NT2/D1 (cell line): ENCODE data around the gene CLEC11A.

Experiments used
- DNase-seq: peaks from one replicate; pipeline ENCODE4 v3.0.0-alpha.2; 2011; ENCODE audit warnings: low read depth, low spot score
- H3K27me3 ChIP-seq: 2 replicates; pipeline ENCODE4 v1.6.0; 2011; ENCODE audit warnings: mild to moderate bottlenecking; ENCODE audit not compliant: insufficient read length, insufficient read depth
- H3K36me3 ChIP-seq: 2 replicates; pipeline ENCODE4 v1.6.1; 2011; ENCODE audit warnings: mild to moderate bottlenecking, low read length, mixed read lengths; ENCODE audit not compliant: insufficient read depth, insufficient read length
- H3K4me1 ChIP-seq: 2 replicates; pipeline ENCODE4 v1.5.1; 2011; ENCODE audit not compliant: insufficient read depth, insufficient read length
- H3K4me3 ChIP-seq: 2 replicates; pipeline ENCODE4 v1.5.1; 2011; ENCODE audit warnings: low read depth; ENCODE audit not compliant: insufficient read length
- H3K9ac ChIP-seq: 2 replicates; pipeline ENCODE4 v1.6.0; 2011; ENCODE audit warnings: low read depth; ENCODE audit not compliant: insufficient read length
- H3K9me3 ChIP-seq: 2 replicates; pipeline ENCODE4 v1.5.1; 2011; ENCODE audit warnings: mild to moderate bottlenecking, low read length; ENCODE audit not compliant: insufficient read depth
- SUZ12 ChIP-seq: IDR thresholded peaks from 2 replicates; pipeline ENCODE4 v1.6.1; 2011; ENCODE audit not compliant: insufficient read length, insufficient read depth; ENCODE audit errors: extremely low read depth
- YY1 ChIP-seq: IDR thresholded peaks from 2 replicates; pipeline ENCODE4 v1.6.1; 2011; ENCODE audit not compliant: insufficient read length, insufficient read depth
- ZNF274 ChIP-seq: IDR thresholded peaks from 2 replicates; pipeline ENCODE4 v1.6.1; 2011; ENCODE audit warnings: mild to moderate bottlenecking, low read depth, low read length

The CLEC11A gene

GRCh38 chr19:50690439-50690838 lies 32.7 kb upstream of the CLEC11A start:
- Histone ChIP-seq H3K9ac (no peak overlapping the region), H3K4me3 (no peak overlapping the region), H3K36me3 (no peaks in the 10 kb centered on the region), H3K27me3 (peaks cover 52% of the 10 kb centered on the region), H3K9me3 (no peaks in the 10 kb centered on the region), H3K4me1 (peaks cover 4% of the 10 kb centered on the region)
- no peak for DNase-seq
- no peak for TF ChIP-seq ZNF274
- TF ChIP-seq SUZ12 = no peak
- TF ChIP-seq YY1 = no peak

GRCh38 chr19:50693064-50693975 lies 29.8 kb upstream of the CLEC11A start:
- TF ChIP-seq SUZ12 (peak; percentile 43), ZNF274 (no peak), YY1 (no peak)
- H3K9me3 ChIP-seq = no peaks in the 10 kb centered on the region
- peaks cover 9% of the 10 kb centered on the region for H3K4me1 ChIP-seq
- H3K4me3 ChIP-seq = no peak overlapping the region
- H3K9ac ChIP-seq = peak overlapping the region; percentile 32
- H3K36me3 ChIP-seq = no peaks in the 10 kb centered on the region
- no peak for DNase-seq
- peaks cover 79% of the 10 kb centered on the region for H3K27me3 ChIP-seq

GRCh38 chr19:50694815-50695145 lies 28.4 kb upstream of the CLEC11A start:
- Histone ChIP-seq H3K36me3 (no peaks in the 10 kb centered on the region), H3K4me3 (no peak overlapping the region), H3K9ac (no peak overlapping the region), H3K27me3 (peaks cover 88% of the 10 kb centered on the region), H3K4me1 (peaks cover 9% of the 10 kb centered on the region), H3K9me3 (no peaks in the 10 kb centered on the region)
- TF ChIP-seq SUZ12 = no peak
- TF ChIP-seq ZNF274 = no peak
- no peak for TF ChIP-seq YY1
- DNase-seq = no peak

- TF ChIP-seq YY1 = no peak
- no peak for TF ChIP-seq SUZ12
- no peak for TF ChIP-seq ZNF274
- no peak overlapping the region for H3K9ac ChIP-seq
- H3K27me3 ChIP-seq = peaks cover 88% of the 10 kb centered on the region
- DNase-seq = no peak
- H3K4me3 ChIP-seq = peak overlapping the region; percentile 43
- H3K9me3 ChIP-seq = no peaks in the 10 kb centered on the region
- H3K4me1 ChIP-seq = peaks cover 9% of the 10 kb centered on the region
- no peaks in the 10 kb centered on the region for H3K36me3 ChIP-seq
Measured at GRCh38 chr19:50695251-50696093, 27.7 kb upstream of the CLEC11A start.

- H3K4me3 ChIP-seq = no peak overlapping the region
- H3K9ac ChIP-seq = no peak overlapping the region
Measured at GRCh38 chr19:50696094-50696483, 27.1 kb upstream of the CLEC11A start.

GRCh38 chr19:50697414-50698124 lies 25.6 kb upstream of the CLEC11A start:
- H3K4me1 ChIP-seq = peaks cover 9% of the 10 kb centered on the region
- TF ChIP-seq ZNF274 (no peak), SUZ12 (no peak), YY1 (no peak)
- no peak overlapping the region for H3K9ac ChIP-seq
- no peak for DNase-seq
- H3K4me3 ChIP-seq = no peak overlapping the region
- peaks cover 72% of the 10 kb centered on the region for H3K27me3 ChIP-seq
- no peaks in the 10 kb centered on the region for H3K9me3 ChIP-seq
- no peaks in the 10 kb centered on the region for H3K36me3 ChIP-seq

More at GRCh38 chr19:50696094-50696483, 27.1 kb upstream of the CLEC11A start:
- DNase-seq = no peak
- Histone ChIP-seq H3K4me1 (peaks cover 9% of the 10 kb centered on the region), H3K36me3 (no peaks in the 10 kb centered on the region), H3K9me3 (no peaks in the 10 kb centered on the region), H3K27me3 (peaks cover 87% of the 10 kb centered on the region)
- no peak for TF ChIP-seq YY1
- TF ChIP-seq SUZ12 = no peak
- TF ChIP-seq ZNF274 = no peak
